MM.1S (cell line): ENCODE data around the gene RTP5.

Source experiments
- DNase-seq: peaks from one replicate; pipeline ENCODE4 v3.0.0-alpha.2; 2015
- H2AFZ ChIP-seq: fragments of 300-600 bp; sonication (generic); 2 replicates; pipeline ENCODE4 v1.6.0; 2016; ENCODE audit warnings: antibody characterized with exemption, low read length
- H3F3A ChIP-seq: fragments of 300-600 bp; sonication (generic); 2 replicates; pipeline ENCODE4 v1.6.1; 2016; ENCODE audit warnings: mild to moderate bottlenecking, antibody characterized with exemption, low read length, moderate library complexity, mixed read lengths; ENCODE audit not compliant: insufficient read depth
- H3K27ac ChIP-seq: fragments of 300-600 bp; sonication (generic); 2 replicates; pipeline ENCODE4 v1.5.1; 2016; ENCODE audit warnings: mild to moderate bottlenecking, low read length
- H3K27me3 ChIP-seq: fragments of 300-600 bp; sonication (generic); replicated peaks from 2 replicates; pipeline ENCODE4 v1.6.0; 2016; ENCODE audit warnings: low read length; ENCODE audit not compliant: insufficient read depth
- H3K36me3 ChIP-seq: fragments of 300-600 bp; sonication (generic); replicated peaks from 2 replicates; pipeline ENCODE4 v1.6.1; 2016; ENCODE audit warnings: mild to moderate bottlenecking, low read length, mixed read lengths; ENCODE audit not compliant: insufficient read depth
- H3K4me1 ChIP-seq: fragments of 300-600 bp; sonication (generic); 2 replicates; pipeline ENCODE4 v1.6.1; 2016; ENCODE audit warnings: low read length, mixed read lengths
- H3K4me2 ChIP-seq: fragments of 300-600 bp; sonication (generic); 2 replicates; pipeline ENCODE4 v1.6.0; 2016; ENCODE audit warnings: low read depth, low read length
- H3K4me3 ChIP-seq: fragments of 300-600 bp; sonication (generic); 2 replicates; pipeline ENCODE4 v1.5.1; 2016; ENCODE audit warnings: low read length, mixed read lengths
- H3K79me2 ChIP-seq: fragments of 300-600 bp; sonication (generic); 2 replicates; pipeline ENCODE4 v1.6.1; 2016; ENCODE audit warnings: mixed run types, low read length, mixed read lengths
- H3K9ac ChIP-seq: fragments of 300-600 bp; sonication (generic); 2 replicates; pipeline ENCODE4 v1.6.1; 2016; ENCODE audit warnings: low read length, mixed read lengths
- H3K9me2 ChIP-seq: fragments of 300-600 bp; sonication (generic); replicated peaks from 2 replicates; pipeline ENCODE4 v1.6.1; 2016; ENCODE audit warnings: mild to moderate bottlenecking, low read length, mixed read lengths; ENCODE audit not compliant: insufficient read depth
- H3K9me3 ChIP-seq: fragments of 300-600 bp; sonication (generic); replicated peaks from 2 replicates; pipeline ENCODE4 v1.6.1; 2016; ENCODE audit warnings: mild to moderate bottlenecking, low read length, mixed read lengths; ENCODE audit not compliant: insufficient read depth
- H4K20me1 ChIP-seq: fragments of 300-600 bp; sonication (generic); 2 replicates; pipeline ENCODE4 v1.6.1; 2016; ENCODE audit warnings: mild to moderate bottlenecking, low read length, moderate library complexity, mixed read lengths; ENCODE audit not compliant: insufficient read depth
- CTCF ChIP-seq: fragments of 300-600 bp; sonication (generic); IDR thresholded peaks from 2 replicates; pipeline ENCODE4 v1.5.1; 2016; ENCODE audit warnings: antibody characterized with exemption, low read length, mixed read lengths
- EZH2 ChIP-seq: fragments of 300-600 bp; sonication (generic); optimal IDR thresholded peaks from 2 replicates; pipeline ENCODE3; 2017; ENCODE audit warnings: low read depth, mild to moderate bottlenecking, antibody characterized with exemption, low read length, mixed read lengths
- EZH2phosphoT487 ChIP-seq: fragments of 300-600 bp; sonication (generic); IDR thresholded peaks from 2 replicates; pipeline ENCODE4 v1.6.1; 2018; ENCODE audit warnings: antibody characterized with exemption, low read length

RTP5 gene

GRCh38 chr2:241868661-241869081 lies 858 bp upstream of the RTP5 start:
- peaks cover 86% of the 10 kb centered on the region for H3K27me3 ChIP-seq
- H3K27ac ChIP-seq, result no peak overlapping the region
- no peak overlapping the region for H3K9ac ChIP-seq
- DNase-seq, result no peak
- no peak overlapping the region for H2AFZ ChIP-seq
- TF ChIP-seq EZH2 (no peak), EZH2phosphoT487 (no peak), CTCF (no peak)
- no peaks in the 10 kb centered on the region for H3K9me2 ChIP-seq
- no peaks in the 10 kb centered on the region for H3K36me3 ChIP-seq
- no peak overlapping the region for H3K4me3 ChIP-seq
- H3K4me2 ChIP-seq, result 0 out of 2 replicates have a peak overlapping the region, but pooled peaks have one; percentile 9
- H3K4me1 ChIP-seq, result no peaks in the 10 kb centered on the region
- no peaks in the 10 kb centered on the region for H3K9me3 ChIP-seq
- no peaks in the 10 kb centered on the region for H3K79me2 ChIP-seq
- H3F3A ChIP-seq, result no peaks in the 10 kb centered on the region
- no peaks in the 10 kb centered on the region for H4K20me1 ChIP-seq

- H3F3A ChIP-seq, result no peaks in the 10 kb centered on the region
- H3K4me2 ChIP-seq, result no peak overlapping the region
- no peak for DNase-seq
- no peaks in the 10 kb centered on the region for H4K20me1 ChIP-seq
- H3K9me2 ChIP-seq, result no peaks in the 10 kb centered on the region
- no peak overlapping the region for H3K9ac ChIP-seq
- H3K36me3 ChIP-seq, result no peaks in the 10 kb centered on the region
- no peak overlapping the region for H3K27ac ChIP-seq
- H3K4me3 ChIP-seq, result no peak overlapping the region
- no peaks in the 10 kb centered on the region for H3K4me1 ChIP-seq
- no peak overlapping the region for H2AFZ ChIP-seq
- peaks cover 74% of the 10 kb centered on the region for H3K27me3 ChIP-seq
- H3K79me2 ChIP-seq, result no peaks in the 10 kb centered on the region
- TF ChIP-seq CTCF, result no peak
- TF ChIP-seq EZH2, result no peak
- TF ChIP-seq EZH2phosphoT487, result no peak
- H3K9me3 ChIP-seq, result no peaks in the 10 kb centered on the region
These were observed 582 bp downstream of the RTP5 start for GRCh38 chr2:241870081-241870541.

GRCh38 chr2:241870611-241871537 lies 1.3 kb downstream of the RTP5 start:
- no peak overlapping the region for H3K4me3 ChIP-seq
- no peaks in the 10 kb centered on the region for H3F3A ChIP-seq
- no peaks in the 10 kb centered on the region for H3K9me3 ChIP-seq
- H3K4me1 ChIP-seq, result no peaks in the 10 kb centered on the region
- no peaks in the 10 kb centered on the region for H3K79me2 ChIP-seq
- no peaks in the 10 kb centered on the region for H3K9me2 ChIP-seq
- DNase-seq, result no peak
- H3K36me3 ChIP-seq, result no peaks in the 10 kb centered on the region
- no peak overlapping the region for H3K9ac ChIP-seq
- H3K27me3 ChIP-seq, result peaks cover 66% of the 10 kb centered on the region
- no peaks in the 10 kb centered on the region for H4K20me1 ChIP-seq
- H2AFZ ChIP-seq, result no peak overlapping the region
- H3K27ac ChIP-seq, result no peak overlapping the region
- TF ChIP-seq EZH2, result no peak
- TF ChIP-seq EZH2phosphoT487, result no peak
- H3K4me2 ChIP-seq, result no peak overlapping the region
